Astrocyte (in vitro differentiated cells and primary cell): Measurements from ENCODE around the gene CCDC14. TPM values are rescaled to one million over a fixed set of nuclear protein-coding genes. Genes with fewer than 3 reads are reported as not detected.

Experiments
- DNase-seq: peaks from one replicate; pipeline ENCODE4 v3.0.0-alpha.2; 2010; ENCODE audit warnings: low read depth
- FAIRE-seq: peaks from 2 replicates; lab custom pipeline; 2011; peaks lifted over from hg19 to GRCh38; lab: Jason Lieb, UNC
- H2AFZ ChIP-seq: 2 replicates; pipeline ENCODE4 v1.6.0; 2012; ENCODE audit warnings: low read depth, low read length, inconsistent platforms
- H3K27ac ChIP-seq: 2 replicates; pipeline ENCODE4 v1.5.1; 2011; ENCODE audit warnings: low read depth, low read length, inconsistent platforms
- H3K27me3 ChIP-seq: 2 replicates; pipeline ENCODE4 v1.6.0; 2011; ENCODE audit warnings: low read length, inconsistent platforms; ENCODE audit not compliant: insufficient read depth
- H3K36me3 ChIP-seq: 2 replicates; pipeline ENCODE4 v1.5.1; 2011; ENCODE audit warnings: low read length, inconsistent platforms; ENCODE audit not compliant: insufficient read depth
- H3K4me1 ChIP-seq: 2 replicates; pipeline ENCODE4 v1.5.1; 2011; ENCODE audit warnings: low read length, inconsistent platforms; ENCODE audit not compliant: insufficient read depth
- H3K4me2 ChIP-seq: 2 replicates; pipeline ENCODE4 v1.6.0; 2012; ENCODE audit warnings: low read length, inconsistent platforms
- H3K4me3 ChIP-seq: 2 replicates; pipeline ENCODE4 v1.5.1; 2011; ENCODE audit warnings: low read depth, mild to moderate bottlenecking, low read length, inconsistent platforms; ENCODE audit not compliant: insufficient read depth
- H3K79me2 ChIP-seq: 2 replicates; pipeline ENCODE4 v1.6.0; 2012; ENCODE audit warnings: mild to moderate bottlenecking, low read length, inconsistent platforms; ENCODE audit not compliant: insufficient read depth
- H3K9ac ChIP-seq: 2 replicates; pipeline ENCODE4 v1.6.0; 2012; ENCODE audit warnings: mild to moderate bottlenecking, low read length, inconsistent platforms
- H3K9me3 ChIP-seq: 2 replicates; pipeline ENCODE4 v1.5.1; 2012; ENCODE audit warnings: low read depth, mild to moderate bottlenecking, low read length, inconsistent platforms; ENCODE audit not compliant: insufficient read depth
- H4K20me1 ChIP-seq: 2 replicates; pipeline ENCODE4 v1.6.0; 2012; ENCODE audit warnings: low read length, inconsistent platforms; ENCODE audit not compliant: insufficient read depth
- H3K27ac Mint-ChIP-seq: one replicate; pipeline ENCODE4 v1.8.0; 2021; ENCODE audit warnings: mild to moderate bottlenecking, mixed read lengths; ENCODE audit not compliant: unreplicated experiment
- H3K27me3 Mint-ChIP-seq: one replicate; pipeline ENCODE4 v1.8.0; 2021; ENCODE audit warnings: low read depth, mixed read lengths; ENCODE audit not compliant: unreplicated experiment
- H3K36me3 Mint-ChIP-seq: one replicate; pipeline ENCODE4 v1.8.0; 2021; ENCODE audit warnings: low read depth, mixed read lengths; ENCODE audit not compliant: unreplicated experiment
- H3K4me1 Mint-ChIP-seq: one replicate; pipeline ENCODE4 v1.8.0; 2021; ENCODE audit warnings: low read depth, mixed read lengths; ENCODE audit not compliant: unreplicated experiment
- H3K4me3 Mint-ChIP-seq: one replicate; pipeline ENCODE4 v1.8.0; 2021; ENCODE audit warnings: mild to moderate bottlenecking, moderate library complexity, mixed read lengths; ENCODE audit not compliant: unreplicated experiment
- H3K9me3 Mint-ChIP-seq: one replicate; pipeline ENCODE4 v1.8.0; 2021; ENCODE audit warnings: mild to moderate bottlenecking, mixed read lengths; ENCODE audit not compliant: unreplicated experiment
- CTCF ChIP-seq: IDR thresholded peaks from 2 replicates; pipeline ENCODE4 v1.5.1; 2011; ENCODE audit warnings: low read depth, mild to moderate bottlenecking, inconsistent platforms, low read length, moderate library complexity; ENCODE audit not compliant: insufficient read depth
- EZH2 ChIP-seq: IDR thresholded peaks from 2 replicates; pipeline ENCODE4 v1.6.1; 2012; ENCODE audit warnings: mild to moderate bottlenecking, low read length, inconsistent platforms; ENCODE audit not compliant: insufficient read depth
- total RNA-seq: library from RNA; stranded (reverse); gene quantifications from 2 replicates; pipeline ENCODE4 v1.2.1, GENCODE V29; 2021

The CCDC14 gene
- total RNA-seq, 1 donor from 2014 or later: 35.8 TPM

- Mint-ChIP-seq H3K4me3 (no peak overlapping the region), H3K27me3 (no peaks in the 10 kb centered on the region), H3K27ac (no peak overlapping the region), H3K4me1 (peaks cover 8% of the 10 kb centered on the region), H3K36me3 (peaks cover 25% of the 10 kb centered on the region), H3K9me3 (no peaks in the 10 kb centered on the region)
- Histone ChIP-seq H3K4me1 (peaks cover 11% of the 10 kb centered on the region), H3K27me3 (no peaks in the 10 kb centered on the region), H3K27ac (no peak overlapping the region), H3K79me2 (peaks cover 83% of the 10 kb centered on the region), H2AFZ (no peak overlapping the region), H3K4me2 (no peak overlapping the region), H3K36me3 (peaks cover 12% of the 10 kb centered on the region), H3K9me3 (no peaks in the 10 kb centered on the region), H4K20me1 (peaks cover 14% of the 10 kb centered on the region), H3K4me3 (no peak overlapping the region), H3K9ac (no peak overlapping the region)
- TF ChIP-seq CTCF (peak; percentile 5), EZH2 (no peak)
- DNase-seq (no peak), FAIRE-seq (no peak)
These were observed 84.2 kb downstream of the CCDC14 start for GRCh38 chr3:123876858-123877257.

GRCh38 chr3:123872621-123873020 lies 88.4 kb downstream of the CCDC14 start:
- Mint-ChIP-seq H3K4me1 (peaks cover 13% of the 10 kb centered on the region), H3K9me3 (peaks cover 3% of the 10 kb centered on the region), H3K36me3 (peaks cover 21% of the 10 kb centered on the region), H3K27me3 (no peaks in the 10 kb centered on the region), H3K27ac (no peak overlapping the region), H3K4me3 (no peak overlapping the region)
- peaks cover 5% of the 10 kb centered on the region for H3K36me3 ChIP-seq
- H4K20me1 ChIP-seq: no peaks in the 10 kb centered on the region
- no peak overlapping the region for H2AFZ ChIP-seq
- no peaks in the 10 kb centered on the region for H3K27me3 ChIP-seq
- H3K9ac ChIP-seq: no peak overlapping the region
- TF ChIP-seq CTCF (no peak), EZH2 (no peak)
- H3K4me3 ChIP-seq: no peak overlapping the region
- H3K4me1 ChIP-seq: peaks cover 19% of the 10 kb centered on the region
- peak overlapping the region; percentile 8 for H3K27ac ChIP-seq
- peak overlapping the region; percentile 4 for H3K4me2 ChIP-seq
- no peak for FAIRE-seq
- no peaks in the 10 kb centered on the region for H3K9me3 ChIP-seq
- DNase-seq: no peak
- H3K79me2 ChIP-seq: peaks cover 89% of the 10 kb centered on the region

- Histone ChIP-seq H3K27ac (peak overlapping the region; percentile 8), H3K4me1 (peaks cover 19% of the 10 kb centered on the region), H3K4me2 (peak overlapping the region; percentile 4), H3K27me3 (no peaks in the 10 kb centered on the region), H3K9ac (no peak overlapping the region), H4K20me1 (no peaks in the 10 kb centered on the region), H3K9me3 (no peaks in the 10 kb centered on the region), H3K36me3 (peaks cover 2% of the 10 kb centered on the region), H3K4me3 (no peak overlapping the region), H3K79me2 (peaks cover 89% of the 10 kb centered on the region), H2AFZ (no peak overlapping the region)
- no peak overlapping the region for H3K27ac Mint-ChIP-seq
- DNase-seq (peak; percentile 80), FAIRE-seq (no peak)
- H3K36me3 Mint-ChIP-seq: peaks cover 22% of the 10 kb centered on the region
- H3K4me1 Mint-ChIP-seq: peaks cover 13% of the 10 kb centered on the region
- no peak overlapping the region for H3K4me3 Mint-ChIP-seq
- TF ChIP-seq CTCF (no peak), EZH2 (no peak)
- H3K9me3 Mint-ChIP-seq: peaks cover 3% of the 10 kb centered on the region
- H3K27me3 Mint-ChIP-seq: peaks cover under 1% of the 10 kb centered on the region
These were observed 89.1 kb downstream of the CCDC14 start for GRCh38 chr3:123871946-123872345.
